ENCODE results near the gene IL19. TPM values are rescaled to one million over a fixed set of nuclear protein-coding genes. Genes with fewer than 3 reads are reported as not detected.

IL19 gene
- total RNA-seq, 6 donors from 2014 or later = not detected

GRCh38 chr1:206828061-206828460 lies 57.5 kb downstream of the IL19 start:
- Histone ChIP-seq H3K36me3 (no peaks in the 10 kb centered on the region), H3K4me3 (no peak overlapping the region), H3K27me3 (no peaks in the 10 kb centered on the region), H3K4me1 (peaks cover 0 to 15% (median 3%) of the 10 kb centered on the region in 4 donors), H3K27ac (no peak overlapping the region), H3K9me3 (no peaks in the 10 kb centered on the region)
- no peak for DNase-seq
- no peak for ATAC-seq (ENCODE audit: low FRiP score in 2 of 2)
- 87 to 93% methylated on average over 1 of the region's 1 CpG for WGBS, 2 donors
- TF ChIP-seq EP300 (IDR thresholded peaks at IDR 0.05) (no peak), CTCF (IDR thresholded peaks at IDR 0.05) (no peak), POLR2A (IDR thresholded peaks at IDR 0.05) (no peak), POLR2AphosphoS5 (IDR thresholded peaks at IDR 0.05) (no peak)

GRCh38 chr1:206828765-206829164 lies 58.2 kb downstream of the IL19 start:
- Histone ChIP-seq H3K4me1 (peaks cover 0 to 12% (median 7%) of the 10 kb centered on the region in 4 donors), H3K27me3 (no peaks in the 10 kb centered on the region), H3K4me3 (no peak overlapping the region), H3K27ac (no peak overlapping the region), H3K36me3 (no peaks in the 10 kb centered on the region), H3K9me3 (no peaks in the 10 kb centered on the region)
- WGBS, 2 donors = 78 to 84% methylated on average over 4 of the region's 4 CpGs
- ATAC-seq (ENCODE audit: low FRiP score in 2 of 2) = no peak
- no peak for DNase-seq
- no peak for TF ChIP-seq POLR2AphosphoS5 (IDR thresholded peaks at IDR 0.05)
- no peak for TF ChIP-seq CTCF (IDR thresholded peaks at IDR 0.05)
- TF ChIP-seq POLR2A (IDR thresholded peaks at IDR 0.05) = no peak
- TF ChIP-seq EP300 (IDR thresholded peaks at IDR 0.05) = no peak

- DNase-seq (no peak), ATAC-seq (ENCODE audit: low FRiP score in 2 of 2) (no peak)
- Histone ChIP-seq H3K27ac (no peak overlapping the region), H3K36me3 (no peaks in the 10 kb centered on the region), H3K9me3 (no peaks in the 10 kb centered on the region), H3K27me3 (no peaks in the 10 kb centered on the region), H3K4me3 (no peak overlapping the region), H3K4me1 (peaks cover 0 to 9% (median 5%) of the 10 kb centered on the region in 4 donors)
- WGBS, 2 donors = 67 to 76% methylated on average over 6 of the region's 6 CpGs
- no peak for TF ChIP-seq POLR2A (IDR thresholded peaks at IDR 0.05)
- TF ChIP-seq POLR2AphosphoS5 (IDR thresholded peaks at IDR 0.05) = no peak
- TF ChIP-seq CTCF (IDR thresholded peaks at IDR 0.05) = no peak
- TF ChIP-seq EP300 (IDR thresholded peaks at IDR 0.05) = no peak
Measured at GRCh38 chr1:206829282-206829681, 58.7 kb downstream of the IL19 start.

- no peak for DNase-seq
- Histone ChIP-seq H3K4me3 (no peak overlapping the region), H3K4me1 (peaks cover 0 to 9% (median 2%) of the 10 kb centered on the region in 4 donors), H3K36me3 (no peaks in the 10 kb centered on the region), H3K27me3 (no peaks in the 10 kb centered on the region), H3K27ac (no peak overlapping the region), H3K9me3 (no peaks in the 10 kb centered on the region)
- ATAC-seq (ENCODE audit: low FRiP score in 2 of 2) = no peak
- 63 to 69% methylated on average over 2 of the region's 2 CpGs for WGBS, 2 donors
- TF ChIP-seq POLR2AphosphoS5 (IDR thresholded peaks at IDR 0.05) (no peak), EP300 (IDR thresholded peaks at IDR 0.05) (no peak), POLR2A (IDR thresholded peaks at IDR 0.05) (no peak), CTCF (IDR thresholded peaks at IDR 0.05) (no peak)
Measured at GRCh38 chr1:206829875-206830274, 59.3 kb downstream of the IL19 start.

- Histone ChIP-seq H3K36me3 (no peaks in the 10 kb centered on the region), H3K27ac (no peak overlapping the region)
- ATAC-seq (ENCODE audit: low FRiP score in 2 of 2) = no peak
Measured at GRCh38 chr1:206831650-206832049, 61.1 kb downstream of the IL19 start.

More at GRCh38 chr1:206831650-206832049, 61.1 kb downstream of the IL19 start:
- no peaks in the 10 kb centered on the region for H3K9me3 ChIP-seq
- H3K4me3 ChIP-seq = no peak overlapping the region
- no peak for DNase-seq
- H3K27me3 ChIP-seq = no peaks in the 10 kb centered on the region
- peaks cover 0 to 9% (median 2%) of the 10 kb centered on the region in 4 donors for H3K4me1 ChIP-seq
- TF ChIP-seq POLR2A (IDR thresholded peaks at IDR 0.05) (no peak), CTCF (IDR thresholded peaks at IDR 0.05) (no peak), POLR2AphosphoS5 (IDR thresholded peaks at IDR 0.05) (no peak), EP300 (IDR thresholded peaks at IDR 0.05) (no peak)
- 73 to 77% methylated on average over 4 of the region's 4 CpGs for WGBS, 2 donors

All from upper lobe of left lung (tissue), 6 donors.